HG03520 (cell line): ENCODE measurements around the gene ZNF619.

Source experiments
- ATAC-seq: cut with Tn5 transposase; IDR thresholded peaks from one replicate; pipeline ENCODE4 v1.9.1; 2021; ENCODE audit warnings: mild to moderate bottlenecking, moderate library complexity; ENCODE audit not compliant: unreplicated experiment

The ZNF619 gene

DNA sequence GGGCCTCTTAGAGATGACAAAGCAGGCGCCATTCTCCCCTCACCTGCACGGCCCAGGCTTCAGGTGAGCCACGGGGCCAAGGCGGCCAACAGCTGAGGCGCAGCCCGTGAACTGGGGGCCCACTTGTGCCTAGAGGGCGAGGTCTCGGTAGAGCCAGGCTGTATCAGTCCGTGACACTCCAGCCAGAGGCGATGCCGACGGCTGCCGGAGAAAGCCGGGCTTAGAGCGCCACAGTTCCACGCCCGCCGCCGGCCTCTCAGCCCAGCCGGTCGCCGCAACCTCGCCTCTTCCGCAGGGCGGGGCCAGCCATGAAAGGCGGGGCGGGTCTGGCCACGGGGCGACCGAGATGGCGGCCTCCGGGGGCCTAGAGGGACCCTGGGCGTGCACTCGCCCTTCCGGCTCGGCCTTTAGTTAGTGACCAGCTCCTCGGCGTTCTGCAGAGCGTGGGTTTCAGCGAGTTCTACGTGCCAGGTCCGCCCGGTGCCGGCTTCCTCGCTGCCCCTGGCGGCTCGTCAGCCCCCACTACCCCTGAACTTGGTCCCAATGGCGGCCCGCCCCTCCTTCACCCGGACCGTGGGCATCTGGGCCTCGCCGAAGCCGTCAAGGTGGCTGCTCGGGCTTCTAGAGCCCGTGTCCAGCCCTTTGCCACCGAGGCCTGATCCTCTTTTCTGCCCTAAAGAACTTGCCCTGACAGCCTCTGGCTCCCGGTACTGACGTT, 47.8 kb downstream of the ZNF619 start, which contains the start of gene ZNF621:
Gene ZNF621, plus strand, starts transcription at position 393 of the 718 bp plus-strand sequence. CDS start 881 bp downstream, outside the sequence.
- ATAC-seq: peak; percentile 97

DNA sequence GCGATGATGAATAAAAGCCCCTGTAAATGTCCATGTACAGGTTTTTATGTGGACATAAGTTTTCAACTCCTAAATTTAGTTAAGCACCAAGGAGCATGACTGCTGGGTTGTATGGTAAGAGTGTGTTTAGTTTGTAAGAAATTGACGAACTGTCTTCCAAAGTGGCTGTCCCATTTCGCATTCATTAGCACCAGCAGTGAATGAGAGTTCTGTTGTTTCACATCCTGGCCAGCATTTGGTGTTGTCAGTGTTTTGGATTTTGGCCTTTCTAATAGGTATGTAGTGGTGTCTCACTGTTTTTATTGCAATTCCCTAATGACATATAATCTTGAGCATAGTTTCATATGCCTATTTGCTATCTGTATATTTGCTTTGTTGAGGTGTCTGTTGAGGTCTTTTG, 51.5 kb downstream of the ZNF619 start:
- no peak for ATAC-seq

DNA sequence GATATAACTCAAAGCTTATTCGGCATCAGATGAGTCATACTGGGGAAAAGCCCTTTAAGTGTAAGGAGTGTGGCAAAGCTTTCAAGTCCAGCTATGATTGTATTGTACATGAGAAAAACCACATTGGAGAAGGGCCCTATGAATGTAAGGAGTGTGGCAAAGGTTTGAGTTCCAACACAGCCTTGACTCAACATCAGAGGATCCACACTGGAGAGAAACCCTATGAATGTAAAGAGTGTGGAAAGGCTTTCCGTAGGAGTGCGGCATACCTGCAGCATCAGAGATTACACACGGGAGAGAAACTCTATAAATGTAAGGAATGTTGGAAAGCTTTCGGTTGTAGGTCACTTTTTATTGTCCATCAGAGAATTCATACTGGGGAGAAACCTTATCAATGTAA, 55.3 kb downstream of the ZNF619 start:
- ATAC-seq: no peak

DNA sequence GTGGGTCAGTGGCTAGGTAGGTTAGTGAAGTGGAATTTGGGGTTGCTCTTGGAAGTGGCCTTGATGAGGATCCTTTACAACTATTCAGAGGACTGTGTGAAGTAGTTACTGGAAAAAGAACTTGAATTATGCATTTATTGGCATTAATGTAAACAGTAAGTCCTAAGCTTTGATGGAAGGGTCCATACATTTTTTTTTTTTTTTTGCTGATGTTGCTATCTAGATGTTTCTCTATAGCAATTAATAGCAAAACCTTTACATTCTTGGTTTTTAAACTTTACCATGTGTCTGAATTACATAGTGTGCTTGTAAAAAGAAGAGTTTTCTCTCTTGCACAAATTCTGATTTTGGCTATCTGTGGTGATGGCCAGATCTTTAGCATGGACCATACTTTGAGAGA, 57.4 kb downstream of the ZNF619 start:
- no peak for ATAC-seq
